DND-41 (cell line): ENCODE data around the gene SPRTN.
A peak's percentile ranks its signal among the peaks of the same experiment; 100 is the strongest.

Source experiments
- ATAC-seq: fragments of 200-7000 bp; cut with Tn5 transposase; 3 replicates; pipeline ENCODE4 v1.9.1; 2021; ENCODE audit warnings: low read depth; ENCODE audit not compliant: insufficient read depth
- DNase-seq: peaks from one replicate; pipeline ENCODE4 v3.0.0-alpha.2; 2020
- H2AFZ ChIP-seq: 2 replicates; pipeline ENCODE4 v1.6.0; 2012; ENCODE audit warnings: low read depth, low read length
- H3K27ac ChIP-seq: 2 replicates; pipeline ENCODE4 v1.5.1; 2012; ENCODE audit warnings: low read length, inconsistent platforms
- H3K27me3 ChIP-seq: fragments of 200-600 bp; sonication (generic); 2 replicates; pipeline ENCODE4 v1.6.0; 2012; ENCODE audit warnings: low read length, mild to moderate bottlenecking, inconsistent platforms; ENCODE audit not compliant: insufficient read depth, poor library complexity
- H3K36me3 ChIP-seq: 2 replicates; pipeline ENCODE4 v1.5.1; 2012; ENCODE audit warnings: low read length, inconsistent platforms; ENCODE audit not compliant: insufficient read depth
- H3K4me1 ChIP-seq: 2 replicates; pipeline ENCODE4 v1.5.1; 2012; ENCODE audit warnings: mild to moderate bottlenecking, low read length; ENCODE audit not compliant: insufficient read depth
- H3K4me2 ChIP-seq: 2 replicates; pipeline ENCODE4 v1.6.0; 2012; ENCODE audit warnings: mild to moderate bottlenecking, moderate library complexity, low read length, inconsistent platforms; ENCODE audit not compliant: insufficient read depth
- H3K4me3 ChIP-seq, 2 experiments: fragments of 200-600 bp in 1 of 2; shearing (Covaris generic) in 1 of 2; 2 replicates each; pipeline ENCODE4 v1.5.1; 2012 to 2016; ENCODE audit warnings: inconsistent platforms in 2 of 2, low read length in 2 of 2, mild to moderate bottlenecking in 2 of 2, low read depth in 1 of 2, moderate library complexity in 1 of 2
- H3K79me2 ChIP-seq: 2 replicates; pipeline ENCODE4 v1.6.0; 2012; ENCODE audit warnings: low read length, inconsistent platforms; ENCODE audit not compliant: insufficient read depth
- H3K9ac ChIP-seq: 2 replicates; pipeline ENCODE4 v1.6.0; 2012; ENCODE audit warnings: low read depth, mild to moderate bottlenecking, inconsistent platforms, low read length, moderate library complexity
- H3K9me3 ChIP-seq: 2 replicates; pipeline ENCODE4 v1.5.1; 2012; ENCODE audit warnings: low read length, moderate library complexity, mild to moderate bottlenecking, inconsistent platforms; ENCODE audit not compliant: insufficient read depth, severe bottlenecking
- H4K20me1 ChIP-seq: 2 replicates; pipeline ENCODE4 v1.6.0; 2012; ENCODE audit warnings: low read length; ENCODE audit not compliant: insufficient read depth
- EZH2 ChIP-seq: IDR thresholded peaks from 3 replicates; pipeline ENCODE4 v1.6.1; 2012; ENCODE audit warnings: borderline replicate concordance, low read depth, mild to moderate bottlenecking, moderate library complexity, low read length, inconsistent platforms; ENCODE audit not compliant: severe bottlenecking
- TF ChIP-seq, protein P1 (sequence below): IDR thresholded peaks from 2 replicates; pipeline ENCODE4 v1.5.1; 2012; ENCODE audit warnings: borderline replicate concordance, low read length, moderate library complexity, mild to moderate bottlenecking; ENCODE audit not compliant: poor library complexity, severe bottlenecking; ENCODE audit errors: extremely low read depth

SPRTN gene

GRCh38 chr1:231335663-231336602 lies 2.2 kb upstream of the SPRTN start:
- H3K4me2 ChIP-seq: peak overlapping the region; percentile 97
- ATAC-seq (no peak), DNase-seq (peak; percentile 23)
- TF ChIP-seq, protein P1, sequence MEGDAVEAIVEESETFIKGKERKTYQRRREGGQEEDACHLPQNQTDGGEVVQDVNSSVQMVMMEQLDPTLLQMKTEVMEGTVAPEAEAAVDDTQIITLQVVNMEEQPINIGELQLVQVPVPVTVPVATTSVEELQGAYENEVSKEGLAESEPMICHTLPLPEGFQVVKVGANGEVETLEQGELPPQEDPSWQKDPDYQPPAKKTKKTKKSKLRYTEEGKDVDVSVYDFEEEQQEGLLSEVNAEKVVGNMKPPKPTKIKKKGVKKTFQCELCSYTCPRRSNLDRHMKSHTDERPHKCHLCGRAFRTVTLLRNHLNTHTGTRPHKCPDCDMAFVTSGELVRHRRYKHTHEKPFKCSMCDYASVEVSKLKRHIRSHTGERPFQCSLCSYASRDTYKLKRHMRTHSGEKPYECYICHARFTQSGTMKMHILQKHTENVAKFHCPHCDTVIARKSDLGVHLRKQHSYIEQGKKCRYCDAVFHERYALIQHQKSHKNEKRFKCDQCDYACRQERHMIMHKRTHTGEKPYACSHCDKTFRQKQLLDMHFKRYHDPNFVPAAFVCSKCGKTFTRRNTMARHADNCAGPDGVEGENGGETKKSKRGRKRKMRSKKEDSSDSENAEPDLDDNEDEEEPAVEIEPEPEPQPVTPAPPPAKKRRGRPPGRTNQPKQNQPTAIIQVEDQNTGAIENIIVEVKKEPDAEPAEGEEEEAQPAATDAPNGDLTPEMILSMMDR: no peak
- TF ChIP-seq EZH2: no peak
- no peak overlapping the region for H2AFZ ChIP-seq
- H3K4me3 ChIP-seq: peak overlapping the region; percentile 83 to 84; a peak in 3 of 4 replicates
- H3K27me3 ChIP-seq: no peaks in the 10 kb centered on the region
- H3K36me3 ChIP-seq: peaks cover 35% of the 10 kb centered on the region
- H3K9me3 ChIP-seq: no peaks in the 10 kb centered on the region
- H3K9ac ChIP-seq: peak overlapping the region; percentile 75
- peak overlapping the region; percentile 15 for H3K27ac ChIP-seq
- H3K79me2 ChIP-seq: peaks cover 82% of the 10 kb centered on the region
- peaks cover 62% of the 10 kb centered on the region for H3K4me1 ChIP-seq
- H4K20me1 ChIP-seq: peaks cover 42% of the 10 kb centered on the region

- Histone ChIP-seq H3K4me2 (peak overlapping the region; percentile 97), H3K79me2 (peaks cover 88% of the 10 kb centered on the region), H3K27ac (peak overlapping the region; percentile 91), H3K9ac (peak overlapping the region; percentile 75), H3K27me3 (no peaks in the 10 kb centered on the region), H3K4me3 (peak overlapping the region; percentile 83 to 84), H3K4me1 (peaks cover 62% of the 10 kb centered on the region), H4K20me1 (peaks cover 37% of the 10 kb centered on the region), H2AFZ (peak overlapping the region; percentile 90), H3K36me3 (peaks cover 45% of the 10 kb centered on the region), H3K9me3 (no peaks in the 10 kb centered on the region)
- ATAC-seq (peak; percentile 2; the same call in 1 of the 3 replicates), DNase-seq (no peak)
- no peak for TF ChIP-seq EZH2
- TF ChIP-seq, protein P1: no peak
Observed at GRCh38 chr1:231337043-231337471, 1.0 kb upstream of the SPRTN start.

- Histone ChIP-seq H4K20me1 (peaks cover 36% of the 10 kb centered on the region), H3K4me2 (peak within 1 kb of the TSS; percentile 97), H3K4me1 (peaks cover 61% of the 10 kb centered on the region), H3K9ac (peak within 1 kb of the TSS; percentile 75), H3K36me3 (peaks cover 45% of the 10 kb centered on the region), H3K79me2 (peaks cover 92% of the 10 kb centered on the region), H3K9me3 (no peaks in the 10 kb centered on the region), H2AFZ (peak within 1 kb of the TSS; percentile 90), H3K4me3 (peak within 1 kb of the TSS; percentile 83 to 84), H3K27ac (peak within 1 kb of the TSS; percentile 91), H3K27me3 (no peaks in the 10 kb centered on the region)
- TF ChIP-seq, protein P1: peak; percentile 14
- no peak for TF ChIP-seq EZH2
- ATAC-seq (peak; percentile 79), DNase-seq (peak; percentile 97)
Observed at GRCh38 chr1:231337472-231338269, 422 bp upstream of the SPRTN start, which contains the start of gene EXOC8. EXOC8 (minus strand) TSS chr1:231337852; CDS start chr1:231337745, 107 bp downstream.
